ENCODE data around the gene DDRGK1.
"Not testable (repeated sequence)": the region's sequence is repeated elsewhere in the genome, so short reads cannot be mapped to it uniquely, and the experiment has no call there.

The DDRGK1 gene

GRCh38 chr20:3163099-3164042, 41.1 kb downstream of the DDRGK1 start:
- DNase-seq, result peak; percentile 31

- DNase-seq, result peak; percentile 29
These were observed 42.3 kb downstream of the DDRGK1 start for GRCh38 chr20:3162080-3162611.

GRCh38 chr20:3161316-3162079, 43.0 kb downstream of the DDRGK1 start:
- DNase-seq, result no peak

- no peak for DNase-seq
These were observed 44.1 kb downstream of the DDRGK1 start for GRCh38 chr20:3160418-3160817.

GRCh38 chr20:3158968-3159431, 45.5 kb downstream of the DDRGK1 start:
- no peak for DNase-seq

- DNase-seq, result no peak
These were observed 46.7 kb downstream of the DDRGK1 start for GRCh38 chr20:3157817-3158216.

GRCh38 chr20:3156811-3157619, 47.5 kb downstream of the DDRGK1 start:
- no peak for DNase-seq

- not testable (repeated sequence) for DNase-seq
These were observed 52.3 kb downstream of the DDRGK1 start for GRCh38 chr20:3152057-3152644.

- DNase-seq, result no peak
These were observed 53.6 kb downstream of the DDRGK1 start for GRCh38 chr20:3150908-3151307.

GRCh38 chr20:3146732-3147341, 57.6 kb downstream of the DDRGK1 start:
- no peak for DNase-seq

GRCh38 chr20:3141757-3142156, 62.7 kb downstream of the DDRGK1 start:
- DNase-seq, result no peak
